ENCODE measurements around the gene C19orf25. TPM values are rescaled to one million over a fixed set of nuclear protein-coding genes. Genes with fewer than 3 reads are reported as not detected.
A peak's percentile ranks its signal among the peaks of the same experiment; 100 is the strongest.

C19orf25 gene
- total RNA-seq, 4 donors from 2014 or later, result 35.5 to 68.5 (median 61.9) TPM

DNA sequence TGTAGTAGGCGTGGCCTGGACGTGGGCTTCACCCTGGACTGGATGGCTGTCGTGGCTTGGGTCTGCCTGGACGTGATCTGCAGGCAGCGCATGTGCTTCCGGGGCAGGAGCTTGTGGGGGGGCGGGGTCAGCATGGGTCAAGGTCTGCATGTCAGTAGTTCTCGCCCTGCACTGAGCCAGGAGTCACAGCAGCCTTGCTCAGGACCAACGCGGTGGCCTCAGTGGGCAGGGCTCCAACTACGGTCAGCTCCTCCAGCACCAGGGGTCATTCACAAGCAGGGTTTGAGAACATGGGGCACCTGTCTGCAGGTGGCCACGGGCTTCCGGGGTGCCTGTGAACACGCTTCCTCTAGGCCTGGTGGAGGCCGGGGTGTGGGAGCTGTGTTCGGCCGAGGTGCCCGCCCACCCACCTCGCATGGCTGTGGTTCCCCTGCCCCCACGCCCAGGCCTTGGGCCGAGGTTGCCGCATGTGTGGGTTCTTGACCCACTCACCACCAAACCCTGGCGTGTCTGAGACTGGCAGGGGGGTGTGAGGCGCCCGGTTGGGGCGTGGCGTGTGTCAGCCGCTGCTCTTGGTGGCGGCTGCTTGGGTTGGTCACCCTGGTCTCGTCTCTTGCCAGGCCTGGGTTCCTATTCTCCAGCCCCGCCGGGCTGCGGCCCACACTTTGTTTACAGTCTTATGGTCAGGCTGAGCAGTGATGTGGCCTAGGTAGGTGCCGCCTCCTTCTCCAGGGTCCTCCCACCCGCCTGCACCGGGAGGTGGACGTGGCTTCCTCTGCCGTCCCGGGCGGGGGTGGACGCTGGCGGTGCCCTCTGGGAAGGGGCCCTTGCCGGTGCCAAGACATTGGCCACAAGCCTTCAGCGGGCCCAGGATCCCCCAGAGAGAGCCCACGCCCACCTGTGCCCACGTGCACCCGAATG lies 45.6 kb downstream of the C19orf25 start:
- no peaks in the 10 kb centered on the region for H3K27me3 ChIP-seq
- DNase-seq, result no peak
- peaks cover 0 to 4% (median 0%) of the 10 kb centered on the region in 4 donors for H3K4me1 ChIP-seq
- H3K9me3 ChIP-seq, result no peaks in the 10 kb centered on the region
- no peak overlapping the region for H3K27ac ChIP-seq
- no peak overlapping the region for H3K4me3 ChIP-seq
- H3K36me3 ChIP-seq, result peaks cover 0 to 73% (median 0%) of the 10 kb centered on the region in 3 donors
- TF ChIP-seq POLR2A (IDR thresholded peaks at IDR 0.05) (no peak), CTCF (IDR thresholded peaks at IDR 0.05) (no peak)

GRCh38 chr19:1432507-1432887 lies 46.5 kb downstream of the C19orf25 start:
- DNase-seq, result no peak
- no peak for TF ChIP-seq CTCF (IDR thresholded peaks at IDR 0.05)
- TF ChIP-seq POLR2A (IDR thresholded peaks at IDR 0.05), result no peak
- H3K27ac ChIP-seq, result no peak overlapping the region
- no peaks in the 10 kb centered on the region for H3K9me3 ChIP-seq
- peaks cover 0 to 80% (median 0%) of the 10 kb centered on the region in 3 donors for H3K36me3 ChIP-seq
- no peak overlapping the region for H3K4me3 ChIP-seq
- no peaks in the 10 kb centered on the region for H3K27me3 ChIP-seq
- no peaks in the 10 kb centered on the region for H3K4me1 ChIP-seq

DNA sequence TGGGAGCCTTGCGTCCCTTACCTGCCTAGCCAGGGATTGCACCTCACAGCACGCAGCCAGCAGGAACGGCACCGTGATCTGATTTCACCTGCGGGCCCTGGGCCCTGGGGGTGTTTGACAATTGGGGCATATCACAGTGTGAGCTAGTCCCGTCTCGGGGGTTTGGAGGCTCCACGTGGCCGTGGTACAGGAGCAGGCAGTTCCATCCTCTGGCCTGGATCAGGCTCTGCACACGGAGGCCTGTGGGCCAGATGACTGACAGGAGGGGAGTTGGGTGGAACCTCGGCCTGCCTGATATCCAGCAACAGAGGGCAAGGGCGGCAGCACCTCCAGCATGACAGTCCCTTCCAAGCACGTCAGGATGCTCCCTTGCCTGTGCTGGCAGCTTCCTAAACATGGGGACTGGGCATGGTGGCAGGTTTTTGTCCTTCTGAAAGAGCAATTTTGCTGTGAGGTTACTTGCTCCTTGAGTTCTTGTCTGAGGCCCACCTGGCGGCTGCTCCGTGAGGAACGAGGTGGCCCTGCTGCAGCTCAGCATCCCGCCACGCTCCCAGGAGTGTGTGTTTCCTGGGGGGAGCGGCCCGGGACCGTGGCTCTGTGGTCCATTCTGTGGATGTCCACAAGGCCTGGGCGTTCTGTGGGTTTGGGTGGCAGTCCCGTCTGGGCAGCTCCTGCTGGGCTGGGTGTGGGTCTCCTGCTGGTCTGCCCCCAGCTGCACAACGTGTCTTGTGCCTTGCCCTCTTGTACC lies 47.1 kb downstream of the C19orf25 start:
- Histone ChIP-seq H3K27me3 (no peaks in the 10 kb centered on the region), H3K36me3 (peaks cover 0 to 85% (median 0%) of the 10 kb centered on the region in 3 donors), H3K27ac (no peak overlapping the region), H3K4me3 (no peak overlapping the region), H3K4me1 (no peaks in the 10 kb centered on the region), H3K9me3 (no peaks in the 10 kb centered on the region)
- no peak for DNase-seq
- TF ChIP-seq CTCF (IDR thresholded peaks at IDR 0.05), result no peak
- TF ChIP-seq POLR2A (IDR thresholded peaks at IDR 0.05), result no peak

DNA sequence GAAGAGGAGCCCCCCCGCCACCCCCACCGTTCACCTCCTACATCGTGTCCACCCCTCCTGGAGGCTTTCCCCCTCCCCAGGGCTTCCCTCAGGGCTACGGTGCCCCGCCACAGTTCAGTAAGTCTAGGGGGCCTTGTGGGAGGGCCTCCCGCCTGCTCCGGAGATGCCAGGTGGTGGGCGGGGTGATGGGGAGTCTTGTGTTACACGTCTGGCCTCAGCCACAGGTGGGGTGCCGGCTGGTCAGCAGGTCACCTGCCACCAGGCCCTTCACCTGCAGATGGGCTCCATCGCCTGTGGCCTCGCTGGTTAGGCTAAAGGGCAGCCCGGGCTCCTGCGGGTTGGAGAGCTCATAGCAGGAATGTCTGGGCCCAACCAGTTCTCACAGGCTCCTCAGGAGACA lies 48.8 kb downstream of the C19orf25 start:
- Histone ChIP-seq H3K27me3 (no peaks in the 10 kb centered on the region), H3K27ac (peak overlapping the region in 1 of 4 donors; percentile 39), H3K36me3 (peaks cover 0 to 95% (median 0%) of the 10 kb centered on the region in 3 donors), H3K4me1 (no peaks in the 10 kb centered on the region), H3K9me3 (no peaks in the 10 kb centered on the region), H3K4me3 (no peak overlapping the region)
- DNase-seq, result no peak
- TF ChIP-seq POLR2A (IDR thresholded peaks at IDR 0.05), result no peak
- TF ChIP-seq CTCF (IDR thresholded peaks at IDR 0.05), result no peak

DNA sequence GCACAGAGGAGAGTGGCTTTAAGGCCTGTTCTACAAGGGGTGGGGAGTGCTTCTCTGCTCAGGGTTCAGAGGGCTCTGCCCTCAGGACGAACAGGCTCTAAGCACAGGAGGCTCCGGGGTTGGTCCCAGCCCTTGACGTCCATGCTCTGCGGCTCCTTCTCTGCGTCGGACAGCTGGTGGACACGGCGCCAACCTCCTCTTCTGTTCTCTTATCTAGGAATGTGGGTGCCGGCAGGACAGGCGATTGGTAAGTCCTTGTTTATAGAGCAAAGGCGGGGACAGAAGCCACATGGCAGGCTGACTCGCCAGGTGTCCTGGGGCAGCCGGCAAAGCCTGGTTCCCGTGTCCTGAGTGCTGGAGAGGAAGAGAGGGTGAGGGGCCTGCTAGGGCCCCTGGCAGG lies 49.3 kb downstream of the C19orf25 start:
- Histone ChIP-seq H3K27ac (peak overlapping the region in 2 of 4 donors; percentile 24 to 39), H3K27me3 (no peaks in the 10 kb centered on the region), H3K36me3 (peaks cover 0 to 93% (median 0%) of the 10 kb centered on the region in 3 donors), H3K4me1 (no peaks in the 10 kb centered on the region), H3K9me3 (no peaks in the 10 kb centered on the region), H3K4me3 (no peak overlapping the region)
- no peak for TF ChIP-seq POLR2A (IDR thresholded peaks at IDR 0.05)
- TF ChIP-seq CTCF (IDR thresholded peaks at IDR 0.05), result no peak
- peak in 2 of 3 donors; percentile 65 to 72 for DNase-seq

All from Peyer's patch (tissue), 4 donors.